Ovary (tissue), 3 donors: Measurements from ENCODE around the gene ADAMTSL3.

Experiments
- CTCF ChIP-seq, 3 donors: fragments of 450-650 bp in 2 of 3; fragments of 200-600 bp in 1 of 3; IDR thresholded peaks; one replicate each; pipeline versions ENCODE4 v1.5.1 to v1.8.0; 2016 to 2022; ENCODE audit warnings: antibody characterized with exemption in 3 of 3, mild to moderate bottlenecking in 1 of 3
- EP300 ChIP-seq: sonication (generic); formaldehyde crosslinking; IDR thresholded peaks from one replicate; pipeline ENCODE4 v1.6.1; 2017; ENCODE audit warnings: antibody characterized with exemption
- donor health status: DM: no; HTN: no; CAD: no.

DNA sequence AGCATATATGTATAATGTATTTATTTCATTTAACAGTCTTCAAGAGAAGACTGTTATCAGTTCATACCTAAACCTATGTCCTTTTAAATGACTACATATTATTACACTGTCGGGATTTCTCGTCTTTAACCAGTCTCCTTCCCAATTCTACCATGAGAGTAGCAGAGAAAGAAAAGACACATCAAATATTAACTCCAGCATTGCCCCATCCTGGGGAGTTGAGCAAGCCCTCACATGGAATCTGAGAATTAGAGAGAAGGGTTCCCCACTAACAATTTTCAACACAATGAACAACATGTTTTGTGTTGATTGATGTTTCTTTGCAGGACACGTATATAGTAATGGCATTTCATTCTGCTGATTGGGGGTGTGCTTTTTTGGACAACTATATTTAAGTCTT, 257.4 kb downstream of the ADAMTSL3 start:
- TF ChIP-seq CTCF (IDR thresholded peaks at IDR 0.05): no peak
- TF ChIP-seq EP300: no peak
